ENCODE measurements around the gene NOS2.
"Not testable (repeated sequence)": the region's sequence is repeated elsewhere in the genome, so short reads cannot be mapped to it uniquely, and the experiment has no call there.

NOS2 gene

GRCh38 chr17:27733773-27734172 is 66.6 kb downstream of the NOS2 start:
- no peak overlapping the region for H3K9ac ChIP-seq (ENCODE audit: low read length)
- TF ChIP-seq EZH2 (IDR thresholded peaks at IDR 0.05; ENCODE audit: borderline replicate concordance, low read length), result no peak

GRCh38 chr17:27732746-27733145 is 67.6 kb downstream of the NOS2 start:
- not testable (repeated sequence) for H3K9ac ChIP-seq (ENCODE audit: low read length); H3K9me2 ChIP-seq (ENCODE audit: low read depth, low read length); H2AFZ ChIP-seq (ENCODE audit: low read length); H4K20me1 ChIP-seq (ENCODE audit: insufficient read depth, low read length); H3K4me2 ChIP-seq (ENCODE audit: low read length); H3F3A ChIP-seq (ENCODE audit: insufficient read depth, low read length); H3K4me1 ChIP-seq (ENCODE audit: insufficient read depth, low read length, severe bottlenecking); H3K4me3 ChIP-seq (ENCODE audit: low read depth, low read length, poor library complexity, severe bottlenecking); H3K27me3 ChIP-seq (ENCODE audit: insufficient read depth, low read length); H3K27ac ChIP-seq (ENCODE audit: low read depth, low read length, poor library complexity, severe bottlenecking); H3K79me2 ChIP-seq (ENCODE audit: insufficient read depth, low read length); H3K36me3 ChIP-seq (ENCODE audit: insufficient read depth, low read length); H3K9me3 ChIP-seq (ENCODE audit: low read length)

More at GRCh38 chr17:27733773-27734172, 66.6 kb downstream of the NOS2 start:
- no peaks in the 10 kb centered on the region for H3K9me2 ChIP-seq (ENCODE audit: low read depth, low read length)
- no peaks in the 10 kb centered on the region for H4K20me1 ChIP-seq (ENCODE audit: insufficient read depth, low read length)
- H2AFZ ChIP-seq (ENCODE audit: low read length), result no peak overlapping the region
- H3K4me3 ChIP-seq (ENCODE audit: low read depth, low read length, poor library complexity, severe bottlenecking), result no peak overlapping the region
- no peaks in the 10 kb centered on the region for H3K27me3 ChIP-seq (ENCODE audit: insufficient read depth, low read length)
- H3K79me2 ChIP-seq (ENCODE audit: insufficient read depth, low read length), result no peaks in the 10 kb centered on the region
- no peaks in the 10 kb centered on the region for H3K4me1 ChIP-seq (ENCODE audit: insufficient read depth, low read length, severe bottlenecking)
- no peaks in the 10 kb centered on the region for H3F3A ChIP-seq (ENCODE audit: insufficient read depth, low read length)
- no peak overlapping the region for H3K4me2 ChIP-seq (ENCODE audit: low read length)
- no peak overlapping the region for H3K27ac ChIP-seq (ENCODE audit: low read depth, low read length, poor library complexity, severe bottlenecking)
- no peaks in the 10 kb centered on the region for H3K36me3 ChIP-seq (ENCODE audit: insufficient read depth, low read length)
- no peaks in the 10 kb centered on the region for H3K9me3 ChIP-seq (ENCODE audit: low read length)

- H3K9me2 ChIP-seq (ENCODE audit: low read depth, low read length); H4K20me1 ChIP-seq (ENCODE audit: insufficient read depth, low read length); H3F3A ChIP-seq (ENCODE audit: insufficient read depth, low read length); H2AFZ ChIP-seq (ENCODE audit: low read length); H3K4me1 ChIP-seq (ENCODE audit: insufficient read depth, low read length, severe bottlenecking); H3K4me3 ChIP-seq (ENCODE audit: low read depth, low read length, poor library complexity, severe bottlenecking); H3K9me3 ChIP-seq (ENCODE audit: low read length); H3K79me2 ChIP-seq (ENCODE audit: insufficient read depth, low read length); H3K27me3 ChIP-seq (ENCODE audit: insufficient read depth, low read length); H3K9ac ChIP-seq (ENCODE audit: low read length); H3K4me2 ChIP-seq (ENCODE audit: low read length); H3K27ac ChIP-seq (ENCODE audit: low read depth, low read length, poor library complexity, severe bottlenecking); H3K36me3 ChIP-seq (ENCODE audit: insufficient read depth, low read length): not testable (repeated sequence)
Measured at GRCh38 chr17:27725982-27726381, 74.3 kb downstream of the NOS2 start.

- Histone ChIP-seq H3K79me2 (ENCODE audit: insufficient read depth, low read length) (no peaks in the 10 kb centered on the region), H3K9me3 (ENCODE audit: low read length) (no peaks in the 10 kb centered on the region), H3K27me3 (ENCODE audit: insufficient read depth, low read length) (no peaks in the 10 kb centered on the region), H3K9ac (ENCODE audit: low read length) (no peak overlapping the region), H3K4me3 (ENCODE audit: low read depth, low read length, poor library complexity, severe bottlenecking) (no peak overlapping the region), H3F3A (ENCODE audit: insufficient read depth, low read length) (no peaks in the 10 kb centered on the region), H2AFZ (ENCODE audit: low read length) (no peak overlapping the region), H3K4me2 (ENCODE audit: low read length) (no peak overlapping the region), H3K27ac (ENCODE audit: low read depth, low read length, poor library complexity, severe bottlenecking) (no peak overlapping the region), H3K9me2 (ENCODE audit: low read depth, low read length) (no peaks in the 10 kb centered on the region), H3K36me3 (ENCODE audit: insufficient read depth, low read length) (no peaks in the 10 kb centered on the region), H3K4me1 (ENCODE audit: insufficient read depth, low read length, severe bottlenecking) (no peaks in the 10 kb centered on the region), H4K20me1 (ENCODE audit: insufficient read depth, low read length) (no peaks in the 10 kb centered on the region)
- no peak for TF ChIP-seq EZH2 (IDR thresholded peaks at IDR 0.05; ENCODE audit: borderline replicate concordance, low read length)
- TF ChIP-seq, protein P1, sequence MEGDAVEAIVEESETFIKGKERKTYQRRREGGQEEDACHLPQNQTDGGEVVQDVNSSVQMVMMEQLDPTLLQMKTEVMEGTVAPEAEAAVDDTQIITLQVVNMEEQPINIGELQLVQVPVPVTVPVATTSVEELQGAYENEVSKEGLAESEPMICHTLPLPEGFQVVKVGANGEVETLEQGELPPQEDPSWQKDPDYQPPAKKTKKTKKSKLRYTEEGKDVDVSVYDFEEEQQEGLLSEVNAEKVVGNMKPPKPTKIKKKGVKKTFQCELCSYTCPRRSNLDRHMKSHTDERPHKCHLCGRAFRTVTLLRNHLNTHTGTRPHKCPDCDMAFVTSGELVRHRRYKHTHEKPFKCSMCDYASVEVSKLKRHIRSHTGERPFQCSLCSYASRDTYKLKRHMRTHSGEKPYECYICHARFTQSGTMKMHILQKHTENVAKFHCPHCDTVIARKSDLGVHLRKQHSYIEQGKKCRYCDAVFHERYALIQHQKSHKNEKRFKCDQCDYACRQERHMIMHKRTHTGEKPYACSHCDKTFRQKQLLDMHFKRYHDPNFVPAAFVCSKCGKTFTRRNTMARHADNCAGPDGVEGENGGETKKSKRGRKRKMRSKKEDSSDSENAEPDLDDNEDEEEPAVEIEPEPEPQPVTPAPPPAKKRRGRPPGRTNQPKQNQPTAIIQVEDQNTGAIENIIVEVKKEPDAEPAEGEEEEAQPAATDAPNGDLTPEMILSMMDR (IDR thresholded peaks at IDR 0.05; ENCODE audit: low read length), result no peak
Measured at GRCh38 chr17:27721797-27722196, 78.5 kb downstream of the NOS2 start.
